HG02973 (cell line): ENCODE data around the gene EDA2R.

Experiments
- ATAC-seq: cut with Tn5 transposase; IDR thresholded peaks from one replicate; pipeline ENCODE4 v1.9.1; 2021; ENCODE audit warnings: moderate library complexity; ENCODE audit not compliant: unreplicated experiment

Gene EDA2R

DNA sequence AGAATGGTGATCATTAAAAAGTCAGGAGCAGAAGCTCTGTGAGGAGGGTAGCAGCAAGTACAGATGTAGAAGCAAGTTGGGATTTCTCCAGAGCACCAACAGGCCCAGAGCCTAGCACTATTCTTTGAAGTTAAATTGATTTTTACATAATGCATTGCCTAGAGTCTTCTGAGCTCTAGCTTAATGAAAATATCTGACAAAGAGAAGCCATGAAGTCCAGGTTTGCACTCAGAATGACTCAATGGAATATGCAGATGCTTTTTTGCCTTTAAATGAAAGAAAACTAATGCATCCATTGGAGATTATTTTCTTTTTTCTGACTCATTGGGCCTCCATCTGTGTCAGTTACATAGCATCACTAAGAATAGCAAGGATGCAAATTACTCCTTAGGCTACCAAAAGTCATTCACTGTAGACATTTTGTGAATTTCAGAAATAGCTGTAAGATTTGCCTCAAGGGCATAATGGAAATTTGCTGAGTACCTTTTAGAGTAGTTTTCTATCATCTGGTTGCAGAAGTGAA, 91.0 kb downstream of the EDA2R start:
- ATAC-seq, result no peak
